Osteoblast (primary cell): ENCODE results near the gene A1BG. TPM values are rescaled to one million over a fixed set of nuclear protein-coding genes. Genes with fewer than 3 reads are reported as not detected.

Experiments
- DNase-seq: peaks from one replicate; pipeline ENCODE4 v3.0.0; 2011; ENCODE audit warnings: low spot score, mixed read lengths; ENCODE audit not compliant: insufficient read length; ENCODE audit errors: missing footprints
- H2AFZ ChIP-seq: 2 replicates; pipeline ENCODE4 v1.6.0; 2011; ENCODE audit warnings: mild to moderate bottlenecking, low read length
- H3K27ac ChIP-seq: 2 replicates; pipeline ENCODE4 v1.5.1; 2011; ENCODE audit warnings: mild to moderate bottlenecking, low read depth, low read length, moderate library complexity
- H3K27me3 ChIP-seq: 2 replicates; pipeline ENCODE4 v1.6.0; 2012; ENCODE audit warnings: mild to moderate bottlenecking, control low read depth, inconsistent platforms, low read length, moderate library complexity; ENCODE audit not compliant: insufficient read depth
- H3K36me3 ChIP-seq: 2 replicates; pipeline ENCODE4 v1.5.1; 2011; ENCODE audit warnings: mild to moderate bottlenecking, low read length, control low read depth, moderate library complexity; ENCODE audit not compliant: insufficient read depth
- H3K4me1 ChIP-seq: 2 replicates; pipeline ENCODE4 v1.5.1; 2011; ENCODE audit warnings: mild to moderate bottlenecking, low read length, control low read depth, moderate library complexity; ENCODE audit not compliant: insufficient read depth
- H3K4me2 ChIP-seq: 2 replicates; pipeline ENCODE4 v1.6.0; 2011; ENCODE audit warnings: mild to moderate bottlenecking, low read length; ENCODE audit not compliant: insufficient read depth
- H3K4me3 ChIP-seq: fragments of 200-600 bp; sonication (generic); 3 replicates; pipeline ENCODE4 v1.5.1; 2012; ENCODE audit warnings: mild to moderate bottlenecking, low read length, inconsistent platforms; ENCODE audit not compliant: insufficient read depth
- H3K79me2 ChIP-seq: 2 replicates; pipeline ENCODE4 v1.6.0; 2012; ENCODE audit warnings: mild to moderate bottlenecking, low read length, control low read depth, inconsistent platforms; ENCODE audit not compliant: insufficient read depth
- H3K9me3 ChIP-seq: 2 replicates; pipeline ENCODE4 v1.5.1; 2011; ENCODE audit warnings: low read depth, low read length, control low read depth
- H4K20me1 ChIP-seq: 2 replicates; pipeline ENCODE4 v1.6.0; 2012; ENCODE audit warnings: mild to moderate bottlenecking, low read length, control low read depth; ENCODE audit not compliant: insufficient read depth
- CTCF ChIP-seq: IDR thresholded peaks from 2 replicates; pipeline ENCODE4 v1.5.1; 2011; ENCODE audit warnings: mild to moderate bottlenecking, low read depth, low read length, moderate library complexity; ENCODE audit errors: extremely low read depth
- total RNA-seq: library from RNA; depleted of rRNA; stranded (reverse); fragments of >200 nt; gene quantifications from 2 replicates; pipeline ENCODE4 v1.2.3, GENCODE V29; 2012

A1BG gene
- total RNA-seq, 1 donor = 1.1 TPM

GRCh38 chr19:58336216-58336615, 17.1 kb downstream of the A1BG start:
- Histone ChIP-seq H3K9me3 (peaks cover 12% of the 10 kb centered on the region), H2AFZ (no peak overlapping the region), H3K4me2 (no peak overlapping the region), H3K4me1 (no peaks in the 10 kb centered on the region), H4K20me1 (no peaks in the 10 kb centered on the region), H3K36me3 (peaks cover 31% of the 10 kb centered on the region), H3K27me3 (no peaks in the 10 kb centered on the region), H3K79me2 (no peaks in the 10 kb centered on the region), H3K4me3 (no peak overlapping the region), H3K27ac (no peak overlapping the region)
- no peak for DNase-seq
- no peak for TF ChIP-seq CTCF

GRCh38 chr19:58335630-58336029, 17.7 kb downstream of the A1BG start:
- no peak for TF ChIP-seq CTCF
- Histone ChIP-seq H4K20me1 (no peaks in the 10 kb centered on the region), H3K9me3 (peaks cover 12% of the 10 kb centered on the region), H3K36me3 (peaks cover 31% of the 10 kb centered on the region), H3K4me2 (no peak overlapping the region), H2AFZ (no peak overlapping the region), H3K27ac (no peak overlapping the region), H3K4me1 (no peaks in the 10 kb centered on the region), H3K4me3 (no peak overlapping the region), H3K27me3 (no peaks in the 10 kb centered on the region), H3K79me2 (no peaks in the 10 kb centered on the region)
- no peak for DNase-seq

GRCh38 chr19:58334691-58335249, 18.5 kb downstream of the A1BG start:
- no peaks in the 10 kb centered on the region for H4K20me1 ChIP-seq

GRCh38 chr19:58332697-58333096, 20.6 kb downstream of the A1BG start:
- no peak for TF ChIP-seq CTCF
- peaks cover 3% of the 10 kb centered on the region for H4K20me1 ChIP-seq
- no peak overlapping the region for H3K4me3 ChIP-seq
- no peaks in the 10 kb centered on the region for H3K9me3 ChIP-seq
- H3K4me1 ChIP-seq = peaks cover 7% of the 10 kb centered on the region
- peaks cover 16% of the 10 kb centered on the region for H3K79me2 ChIP-seq
- peaks cover 7% of the 10 kb centered on the region for H3K36me3 ChIP-seq
- H3K27ac ChIP-seq = no peak overlapping the region
- H2AFZ ChIP-seq = no peak overlapping the region
- no peak for DNase-seq
- no peak overlapping the region for H3K4me2 ChIP-seq
- no peaks in the 10 kb centered on the region for H3K27me3 ChIP-seq

More at GRCh38 chr19:58334691-58335249, 18.5 kb downstream of the A1BG start:
- Histone ChIP-seq H3K27me3 (no peaks in the 10 kb centered on the region), H3K27ac (no peak overlapping the region), H3K4me1 (no peaks in the 10 kb centered on the region), H3K79me2 (no peaks in the 10 kb centered on the region), H3K9me3 (peaks cover 12% of the 10 kb centered on the region), H3K4me3 (no peak overlapping the region), H2AFZ (no peak overlapping the region), H3K36me3 (peaks cover 28% of the 10 kb centered on the region), H3K4me2 (no peak overlapping the region)
- DNase-seq = no peak
- TF ChIP-seq CTCF = no peak
